GM19395 (cell line): Measurements from ENCODE around the gene GAPVD1.
"Not testable (repeated sequence)": the region's sequence is repeated elsewhere in the genome, so short reads cannot be mapped to it uniquely, and the experiment has no call there.

Experiments used
- ATAC-seq: cut with Tn5 transposase; IDR thresholded peaks from one replicate; pipeline ENCODE4 v1.9.1; 2021; ENCODE audit warnings: mild to moderate bottlenecking, moderate library complexity; ENCODE audit not compliant: unreplicated experiment

GAPVD1 gene

GRCh38 chr9:125372441-125373226 is 111.0 kb downstream of the GAPVD1 start:
- no peak for ATAC-seq

DNA sequence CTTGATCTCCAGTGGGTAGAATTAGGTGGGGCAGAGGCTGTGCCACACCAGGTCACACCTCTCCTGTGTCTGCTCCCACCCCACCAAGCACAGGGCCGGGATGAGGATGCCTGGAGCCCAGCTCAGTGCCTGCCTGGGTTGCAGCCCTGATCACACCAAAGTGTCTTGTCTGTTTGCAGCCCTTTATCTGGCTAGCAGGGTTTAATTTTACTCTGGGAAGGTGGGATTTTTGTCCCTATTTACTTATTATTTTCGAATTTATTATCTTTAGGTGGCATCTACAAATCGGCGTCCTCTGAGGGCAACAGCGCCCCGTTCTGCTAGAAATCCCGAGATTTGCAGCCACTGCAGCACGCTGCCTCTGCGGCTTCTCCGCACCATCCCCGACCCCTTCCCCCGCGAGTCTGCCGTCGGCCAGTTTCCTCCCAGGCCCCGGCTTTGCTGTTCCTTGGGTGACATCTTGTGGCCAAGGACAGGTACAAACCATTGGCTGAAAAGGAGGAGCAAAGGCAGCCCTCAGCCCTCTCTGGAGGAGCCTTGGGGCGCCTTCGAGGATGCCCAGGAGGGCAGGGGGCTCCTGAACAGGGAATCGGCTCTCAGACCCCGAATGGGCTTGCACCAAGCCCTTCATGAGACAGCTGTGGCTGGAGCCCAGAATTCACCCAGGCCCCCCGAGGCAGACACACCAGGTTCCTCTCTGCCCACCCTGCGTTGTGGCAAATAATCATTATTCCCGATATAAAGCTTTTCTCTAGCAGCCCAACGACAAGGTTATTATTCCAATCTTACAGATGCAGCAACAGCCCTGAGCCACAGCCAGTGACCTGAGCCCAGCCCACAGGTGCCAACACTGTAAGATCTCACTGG is 113.0 kb downstream of the GAPVD1 start:
- peak; percentile 57 for ATAC-seq

DNA sequence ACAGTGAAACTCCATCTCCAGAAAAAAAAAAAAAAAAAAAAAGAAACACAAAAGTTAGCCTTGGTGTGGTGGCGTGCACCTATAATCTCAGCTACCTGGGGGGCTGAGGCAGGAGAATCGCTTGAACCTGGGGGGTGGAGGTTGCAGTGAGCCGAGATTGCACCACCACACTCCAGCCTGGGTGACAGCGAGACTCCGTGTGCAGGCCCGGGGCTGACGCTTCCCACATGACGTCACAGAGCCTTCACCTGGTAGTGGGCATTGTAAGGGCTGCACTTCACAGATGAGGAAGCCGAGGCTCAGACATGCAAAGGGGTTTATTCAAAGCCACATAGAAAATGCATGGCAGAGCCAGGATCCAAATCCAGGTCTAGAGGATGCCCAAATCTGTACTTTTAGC is 114.2 kb downstream of the GAPVD1 start:
- ATAC-seq, result no peak

- no peak for ATAC-seq
These were observed 114.9 kb downstream of the GAPVD1 start for GRCh38 chr9:125376261-125377226.

- no peak for ATAC-seq
These were observed 116.1 kb downstream of the GAPVD1 start for GRCh38 chr9:125377584-125378250.

DNA sequence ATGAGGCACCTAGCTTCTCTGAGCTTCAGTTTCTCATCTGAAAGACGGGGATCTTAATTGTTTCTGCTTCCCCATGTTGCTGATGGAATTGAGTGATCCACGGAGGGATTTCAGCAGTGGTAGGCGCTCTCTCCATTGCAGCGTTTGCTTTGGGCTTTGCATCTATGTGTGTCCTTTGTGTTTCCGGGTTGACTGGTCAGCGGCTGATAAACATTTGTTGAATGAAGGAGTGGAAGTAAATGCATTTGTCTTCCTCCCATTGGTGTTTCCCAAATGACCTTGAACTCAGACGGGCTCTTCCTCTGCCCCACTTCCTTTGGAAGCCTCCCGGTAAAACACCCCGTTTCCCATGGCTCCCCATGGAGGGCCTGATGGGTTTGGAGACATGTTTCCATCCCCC is 117.2 kb downstream of the GAPVD1 start:
- ATAC-seq, result no peak

GRCh38 chr9:125379208-125379607 is 117.6 kb downstream of the GAPVD1 start:
- ATAC-seq, result no peak

DNA sequence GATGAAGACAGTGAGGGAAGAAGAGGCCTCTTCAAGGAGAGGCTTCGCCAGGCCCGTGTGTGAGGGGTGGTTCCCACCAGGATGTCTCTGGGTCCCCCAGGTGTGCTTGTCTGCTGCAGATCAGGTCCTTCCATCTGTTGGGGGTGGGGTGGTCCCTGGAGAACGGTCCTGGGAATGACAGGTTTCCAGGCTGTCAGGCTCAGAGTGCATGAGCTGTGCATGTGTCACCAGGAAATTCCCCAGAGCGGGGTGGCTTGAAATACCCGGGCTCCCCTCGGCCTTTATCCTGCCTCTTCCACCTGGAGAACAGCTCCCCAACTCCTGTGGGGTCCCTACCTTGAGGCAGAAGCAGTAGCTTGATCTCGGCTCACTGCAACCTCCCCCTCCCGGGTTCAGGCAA is 118.8 kb downstream of the GAPVD1 start:
- no peak for ATAC-seq

DNA sequence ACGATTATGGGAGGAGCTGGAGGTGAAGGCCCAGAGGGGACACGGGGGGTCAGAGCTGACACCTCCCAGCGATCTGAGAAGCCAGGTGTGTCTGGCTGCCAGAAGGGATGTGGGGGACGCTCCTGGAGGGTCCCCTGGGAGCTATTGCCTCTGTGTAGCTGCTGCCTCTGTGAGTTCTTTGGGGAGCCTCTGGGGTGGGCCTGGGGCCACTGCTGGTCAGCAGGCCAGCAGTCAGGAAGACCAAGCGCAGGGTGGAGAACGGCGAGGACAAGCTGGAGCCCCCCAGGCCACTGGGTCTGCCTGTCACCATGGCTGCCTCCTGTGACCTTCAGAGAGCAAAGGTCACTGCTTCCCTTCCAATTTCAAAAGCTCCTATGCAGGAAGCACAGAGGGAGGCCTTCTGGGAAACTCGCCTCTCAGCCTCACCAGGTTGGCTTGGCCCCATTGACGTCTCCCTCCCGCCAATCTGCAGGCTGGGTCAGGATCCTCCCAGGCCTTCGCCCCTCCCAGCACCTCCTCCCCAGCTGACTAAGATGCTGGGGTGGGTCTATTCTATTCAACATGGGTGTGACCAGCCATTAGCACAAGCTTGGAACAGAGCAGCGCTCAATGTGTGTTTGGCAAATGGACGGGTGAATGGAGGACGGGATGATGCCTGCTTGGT is 126.4 kb downstream of the GAPVD1 start:
- ATAC-seq, result no peak

DNA sequence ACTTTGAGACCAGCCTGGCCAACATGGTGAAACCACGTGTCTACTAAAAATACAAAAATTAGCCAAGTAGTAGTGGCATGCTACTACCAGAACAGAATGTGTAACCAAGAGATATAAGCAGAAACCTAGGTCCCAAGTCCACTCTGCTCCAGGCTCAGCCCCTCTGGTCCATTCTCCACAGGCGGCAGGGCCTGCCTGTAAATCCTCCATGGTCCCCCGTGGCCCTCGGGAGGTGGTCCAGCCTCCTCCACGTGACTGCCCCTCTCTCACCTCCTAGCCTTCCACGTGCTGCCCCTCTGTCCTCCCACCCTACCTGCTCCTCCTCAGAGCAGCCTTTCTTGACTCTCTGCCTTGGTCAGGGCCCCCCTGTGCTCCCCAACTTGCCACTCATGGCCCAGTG is 127.4 kb downstream of the GAPVD1 start:
- ATAC-seq, result no peak

DNA sequence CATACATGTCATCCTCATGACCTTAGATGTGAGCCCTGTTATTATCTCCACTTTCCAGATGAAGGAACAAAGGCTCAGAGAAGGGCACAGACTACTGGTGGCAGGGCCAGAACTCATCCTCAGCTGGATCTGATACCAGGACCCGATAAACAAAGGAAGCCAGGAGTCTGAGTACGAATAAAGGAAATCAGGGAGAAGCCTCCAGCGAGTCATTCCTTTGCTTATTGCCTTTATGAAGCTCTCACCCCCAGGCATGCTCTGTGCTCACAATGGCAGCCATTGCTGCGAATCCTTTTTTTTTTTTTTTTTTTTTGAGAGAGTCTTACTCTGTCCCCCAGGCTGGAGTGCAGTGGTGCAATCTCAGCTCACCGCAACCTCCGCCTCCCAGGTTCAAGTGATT is 130.1 kb downstream of the GAPVD1 start:
- ATAC-seq, result no peak

DNA sequence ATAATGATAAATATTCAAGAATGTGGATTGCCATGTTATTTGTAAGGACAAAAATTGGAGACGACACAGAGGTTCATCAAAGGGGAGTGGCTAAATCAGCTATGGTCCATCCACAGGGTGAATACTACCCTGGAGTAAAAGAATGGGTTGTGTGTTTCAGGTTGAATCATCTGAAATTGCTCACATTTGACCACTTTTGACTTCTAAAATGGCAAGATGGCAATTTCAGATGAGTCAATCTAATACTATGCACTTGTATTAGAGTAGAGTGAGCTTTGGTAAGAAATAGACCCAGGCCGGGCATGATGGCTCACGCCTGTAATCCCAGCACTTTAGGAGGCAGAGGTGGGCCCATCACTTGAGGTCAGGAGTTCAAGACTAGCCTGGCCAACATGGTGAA is 131.8 kb downstream of the GAPVD1 start:
- no peak for ATAC-seq

DNA sequence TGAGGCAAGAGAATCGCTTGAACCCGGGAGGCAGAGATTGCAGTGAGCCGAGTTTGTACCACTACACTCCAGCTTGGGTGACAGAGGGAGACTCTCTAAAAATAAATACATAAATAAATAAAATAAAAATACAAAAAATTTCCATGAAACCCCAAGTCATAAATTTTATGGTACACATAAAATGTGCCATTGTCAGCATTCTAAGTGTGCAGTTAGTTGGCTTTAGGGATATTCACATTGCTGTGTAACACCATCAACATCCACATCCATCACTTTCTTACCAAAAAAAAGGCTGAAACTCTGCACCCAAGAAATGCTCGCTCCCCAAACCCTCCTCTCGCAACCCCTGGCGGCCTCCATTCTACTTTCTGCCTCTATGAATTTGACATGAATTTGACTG is 135.2 kb downstream of the GAPVD1 start:
- ATAC-seq, result no peak

- no peak for ATAC-seq
These were observed 136.1 kb downstream of the GAPVD1 start for GRCh38 chr9:125397736-125398135.

- ATAC-seq, result no peak
These were observed 136.6 kb downstream of the GAPVD1 start for GRCh38 chr9:125398243-125398642.

GRCh38 chr9:125399165-125399564 is 137.5 kb downstream of the GAPVD1 start:
- ATAC-seq, result no peak

- ATAC-seq, result no peak
These were observed 138.0 kb downstream of the GAPVD1 start for GRCh38 chr9:125399666-125400065.

GRCh38 chr9:125400232-125400631 is 138.6 kb downstream of the GAPVD1 start:
- not testable (repeated sequence) for ATAC-seq

DNA sequence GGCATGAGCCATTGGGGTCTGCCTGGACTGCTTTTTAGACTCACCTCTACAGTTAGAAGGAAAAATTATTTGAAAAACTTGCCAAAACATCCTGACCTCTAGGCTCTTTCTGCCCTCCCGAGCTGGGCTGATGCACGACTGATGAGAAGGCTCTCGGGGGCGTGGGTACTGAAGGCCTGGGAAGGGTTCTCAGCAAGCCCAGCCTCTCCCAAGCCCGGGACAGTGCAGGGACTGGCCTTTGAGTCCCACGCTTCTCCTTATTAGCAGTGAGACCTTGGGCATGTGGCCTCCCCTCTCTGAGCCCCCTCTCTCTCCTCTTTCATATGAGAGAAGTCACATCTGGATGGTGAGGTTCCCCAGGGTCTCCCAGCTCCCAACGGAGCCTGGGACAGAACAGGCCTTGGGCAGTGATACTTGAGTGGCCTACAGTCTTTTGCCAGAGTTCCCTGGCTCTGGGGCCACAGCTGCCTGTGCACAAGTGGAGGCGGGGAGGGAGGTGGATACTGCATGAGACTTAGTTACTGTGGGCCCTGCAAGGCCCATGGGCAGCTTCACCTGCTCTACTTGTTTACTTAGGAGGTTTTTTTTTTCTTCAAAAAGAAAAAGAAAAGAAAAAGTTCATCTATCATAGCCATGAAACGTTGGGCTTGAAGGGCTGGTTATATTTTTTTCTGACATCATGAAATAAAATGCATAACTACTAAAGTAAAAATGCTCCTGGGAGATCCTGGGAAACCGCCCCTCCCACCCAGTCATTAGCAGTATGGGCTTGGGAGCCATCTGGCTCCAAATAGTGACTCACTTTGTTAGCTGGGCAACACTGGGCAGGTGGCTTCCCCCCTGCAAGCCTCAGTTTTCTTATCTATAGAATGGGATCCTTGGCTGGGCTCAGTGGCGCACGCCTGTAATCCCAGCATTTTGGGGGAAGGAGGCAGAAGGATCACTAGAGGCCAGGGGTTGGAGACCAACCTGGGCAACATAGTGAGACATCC is 139.4 kb downstream of the GAPVD1 start:
- no peak for ATAC-seq
